ENCODE data around the gene C22orf42.

GRCh38 chr22:32183625-32184024 is 24.5 kb upstream of the C22orf42 start:
- no peak for TF ChIP-seq POLR2A (IDR thresholded peaks at IDR 0.05)
- no peak for TF ChIP-seq CTCF (IDR thresholded peaks at IDR 0.05)
- TF ChIP-seq POLR2AphosphoS5 (IDR thresholded peaks at IDR 0.05) = no peak

Measured in gastroesophageal sphincter (tissue), 3 donors.